A673 (cell line): ENCODE results near the gene LONP2. TPM values are rescaled to one million over a fixed set of nuclear protein-coding genes. Genes with fewer than 3 reads are reported as not detected.

Experiments
- BruUV-seq: library from RNA; stranded (reverse); fragments of 400-500 nt; replicated peaks from 2 replicates; lab custom pipeline; 2021; lab: Mats Ljungman, UMichigan
- CTCF ChIA-PET: fragments of 300-600 bp; sonication (Branson Sonifier 250); formaldehyde crosslinking; loops from one replicate; lab custom pipeline; 2022; ENCODE audit warnings: antibody characterized with exemption; lab: Charles Lee
- POLR2A ChIA-PET: fragments of 300-600 bp; sonication (Branson Sonifier 250); formaldehyde crosslinking; loops from one replicate; lab custom pipeline; 2022; ENCODE audit warnings: antibody characterized with exemption; ENCODE audit not compliant: low non-redundant PET; lab: Charles Lee
- DNase-seq: peaks from one replicate; pipeline ENCODE4 v3.0.0-alpha.2; 2015; ENCODE audit warnings: low spot score
- H3K27ac ChIP-seq: fragments of 200-600 bp; sonication (generic); 2 replicates; pipeline ENCODE4 v1.5.1; 2016; ENCODE audit warnings: mixed run types, low read depth, mild to moderate bottlenecking, mixed read lengths, antibody characterized with exemption, low read length; ENCODE audit not compliant: poor library complexity, severe bottlenecking
- H3K27me3 ChIP-seq: fragments of 200-600 bp; sonication (generic); replicated peaks from 2 replicates; pipeline ENCODE4 v1.6.1; 2017; ENCODE audit warnings: mixed run types, low read depth, mild to moderate bottlenecking, mixed read lengths, antibody characterized with exemption, low read length; ENCODE audit not compliant: insufficient read depth, poor library complexity
- H3K36me3 ChIP-seq: fragments of 200-600 bp; sonication (generic); 2 replicates; pipeline ENCODE4 v1.6.1; 2016; ENCODE audit warnings: mixed run types, mild to moderate bottlenecking, mixed read lengths, antibody characterized with exemption, low read length; ENCODE audit not compliant: insufficient read depth, poor library complexity, severe bottlenecking
- H3K4me1 ChIP-seq: fragments of 200-600 bp; sonication (generic); 2 replicates; pipeline ENCODE4 v1.6.1; 2017; ENCODE audit warnings: mixed run types, mild to moderate bottlenecking, mixed read lengths, antibody characterized with exemption, low read length; ENCODE audit not compliant: insufficient read depth, poor library complexity, severe bottlenecking
- H3K4me3 ChIP-seq: fragments of 200-600 bp; sonication (generic); 2 replicates; pipeline ENCODE4 v1.5.1; 2016; ENCODE audit warnings: low read depth, mixed run types, mild to moderate bottlenecking, mixed read lengths, low read length; ENCODE audit not compliant: poor library complexity, severe bottlenecking
- H3K9me3 ChIP-seq: fragments of 200-600 bp; sonication (generic); 2 replicates; pipeline ENCODE4 v1.6.1; 2016; ENCODE audit warnings: mixed run types, low read depth, mild to moderate bottlenecking, mixed read lengths, antibody characterized with exemption, low read length; ENCODE audit not compliant: poor library complexity, severe bottlenecking
- CTCF ChIP-seq: fragments of 300-800, 200-600 bp; sonication (generic); conservative IDR thresholded peaks from 2 replicates; pipeline ENCODE4 v1.5.1; 2017; ENCODE audit warnings: low read depth, mild to moderate bottlenecking, antibody characterized with exemption, low read length, moderate library complexity, mixed read lengths
- EZH2 ChIP-seq: fragments of 200-600 bp; sonication (generic); IDR thresholded peaks from 2 replicates; pipeline ENCODE4 v1.6.1; 2017; ENCODE audit warnings: borderline replicate concordance, low read depth, mild to moderate bottlenecking, mixed read lengths, antibody characterized with exemption, low read length; ENCODE audit not compliant: poor library complexity, severe bottlenecking
- intact Hi-C: fragments of 100-400 bp; cut with micrococcal nuclease; formaldehyde crosslinking; loops from one replicate; pipeline ENCODE4 v1.10.0; 2022; ENCODE audit not compliant: unreplicated experiment
- total RNA-seq: library from RNA; stranded (reverse); gene quantifications from 2 replicates; pipeline ENCODE4 v1.2.3, GENCODE V29; 2021

LONP2 gene
- total RNA-seq, 1 experiment from 2014 or later = 48.8 TPM

GRCh38 chr16:48234630-48235029, 9.5 kb upstream of the LONP2 start:
- Histone ChIP-seq H3K27ac (no peak overlapping the region), H3K4me1 (no peaks in the 10 kb centered on the region), H3K4me3 (no peak overlapping the region), H3K36me3 (no peaks in the 10 kb centered on the region), H3K27me3 (no peaks in the 10 kb centered on the region), H3K9me3 (no peaks in the 10 kb centered on the region)
- TF ChIP-seq CTCF (no peak), EZH2 (no peak)
- no TSS peak for BruUV-seq
- intact Hi-C loops = loop anchor here (5.0 kb wide), 1 partner anchor 308 kb away; no protein-coding TSS in a partner anchor
- ChIA-PET CTCF (interaction anchor here (0.5 to 0.6 kb wide), 2 partner anchors 654 to 1381 kb away, joined by 3 to 6 read pairs; no protein-coding TSS in a partner anchor), POLR2A (no interaction called here)
- no peak for DNase-seq

- CTCF ChIA-PET = no interaction called here
These were observed 9.0 kb upstream of the LONP2 start for GRCh38 chr16:48235058-48235555.

GRCh38 chr16:48235556-48236136, 8.5 kb upstream of the LONP2 start:
- no TSS peak for BruUV-seq
- POLR2A ChIA-PET = no interaction called here

More at GRCh38 chr16:48235058-48235555, 9.0 kb upstream of the LONP2 start:
- H3K4me1 ChIP-seq = no peaks in the 10 kb centered on the region
- no TSS peak for BruUV-seq
- H3K36me3 ChIP-seq = no peaks in the 10 kb centered on the region
- POLR2A ChIA-PET = no interaction called here
- no peak overlapping the region for H3K4me3 ChIP-seq
- no peak for TF ChIP-seq CTCF
- TF ChIP-seq EZH2 = no peak
- H3K27ac ChIP-seq = no peak overlapping the region
- intact Hi-C loops = no loop called here
- H3K27me3 ChIP-seq = no peaks in the 10 kb centered on the region
- H3K9me3 ChIP-seq = no peaks in the 10 kb centered on the region
- DNase-seq = no peak

More at GRCh38 chr16:48235556-48236136, 8.5 kb upstream of the LONP2 start:
- CTCF ChIA-PET = no interaction called here
- Histone ChIP-seq H3K36me3 (no peaks in the 10 kb centered on the region), H3K27me3 (no peaks in the 10 kb centered on the region), H3K4me3 (no peak overlapping the region), H3K27ac (no peak overlapping the region), H3K9me3 (no peaks in the 10 kb centered on the region), H3K4me1 (no peaks in the 10 kb centered on the region)
- TF ChIP-seq EZH2 (no peak), CTCF (no peak)
- no peak for DNase-seq
- intact Hi-C loops = no loop called here
